Transverse colon (tissue), 4 donors: Measurements from ENCODE around the gene MAK. TPM values are rescaled to one million over a fixed set of nuclear protein-coding genes. Genes with fewer than 3 reads are reported as not detected.
"Not testable (repeated sequence)": the region's sequence is repeated elsewhere in the genome, so short reads cannot be mapped to it uniquely, and the experiment has no call there.

Experiments used
- DNase-seq: peaks from one replicate; pipeline ENCODE4 v3.0.0-alpha.2; 2019
- H3K27ac ChIP-seq, 4 donors: fragments of 200-600 bp; sonication (generic); 2 replicates each; pipeline ENCODE4 v1.5.1; 2016 to 2018; ENCODE audit warnings: inconsistent platforms in 4 of 4
- H3K27me3 ChIP-seq: fragments of 200-600 bp; sonication (generic); 2 replicates; pipeline ENCODE4 v1.5.1; 2017; ENCODE audit warnings: inconsistent platforms
- H3K36me3 ChIP-seq, 4 donors: fragments of 200-600 bp; sonication (generic); 2 replicates each; pipeline ENCODE4 v1.5.1; 2017 to 2019; ENCODE audit warnings: inconsistent platforms in 4 of 4
- H3K4me1 ChIP-seq, 4 donors: fragments of 200-600 bp; sonication (generic); 2 replicates each; pipeline ENCODE4 v1.5.1; 2017 to 2020; ENCODE audit warnings: inconsistent platforms in 4 of 4
- H3K4me3 ChIP-seq, 4 donors: fragments of 200-600 bp; sonication (generic); 1 replicate in 1 of 4; 2 replicates in 3 of 4; pipeline versions ENCODE4 v1.5.1 to v1.6.1; 2017 to 2019; ENCODE audit warnings: inconsistent platforms in 4 of 4
- H3K9me3 ChIP-seq, 2 donors: fragments of 200-600 bp; sonication (generic); 2 replicates each; pipeline ENCODE4 v1.5.1; 2017 to 2019; ENCODE audit warnings: inconsistent platforms in 2 of 2
- EP300 ChIP-seq: sonication (generic); formaldehyde crosslinking; IDR thresholded peaks from one replicate; pipeline ENCODE4 v1.6.1; 2017; ENCODE audit warnings: antibody characterized with exemption, low read depth
- POLR2A ChIP-seq: fragments of 450-650 bp; IDR thresholded peaks from one replicate; pipeline ENCODE4 v1.6.1; 2016; ENCODE audit warnings: antibody characterized with exemption, mild to moderate bottlenecking, moderate library complexity
- POLR2AphosphoS5 ChIP-seq, 3 donors: sonication (generic); formaldehyde crosslinking; IDR thresholded peaks; one replicate each; pipeline ENCODE4 v1.6.1; 2016; ENCODE audit warnings: antibody characterized with exemption in 3 of 3
- WGBS, 2 donors: methylation state at CpG; one replicate each; pipeline ENCODE4 v1.1.5; 2018; ENCODE audit warnings: low coverage in 1 of 2; 5-methylcytosine and 5-hydroxymethylcytosine counted together
- in situ Hi-C, 4 donors: fragments of 200-750 bp; cut with MboI; loops; one replicate each; pipeline versions ENCODE4 v1.15.0 to v1.15.1; 2017; ENCODE audit warnings: low sequenced_read_pairs in 3 of 4, low pct_ligation_motif_present in 1 of 4, low pct_unique_long_range_greater_than_20kb in 1 of 4
- intact Hi-C: fragments of 100-400 bp; cut with DNase I; formaldehyde crosslinking; loops from one replicate; pipeline ENCODE4 v1.15.1; 2023; ENCODE audit warnings: low total_unique reads
- total RNA-seq, 4 donors: library from RNA; depleted of rRNA; stranded (reverse); fragments of >200 nt; gene quantifications; one replicate each; pipeline ENCODE4 v1.1.0, GENCODE V29; 2016
- TF ChIP-seq, protein P1 (sequence below), 5 experiments: fragments of 200-600 bp in 3 of 5; fragments of 450-650 bp in 2 of 5; sonication (generic) in 3 of 5; IDR thresholded peaks; 1 replicate in 2 of 5; 2 replicates in 3 of 5; pipeline ENCODE4 v1.5.1; 2016 to 2017; ENCODE audit warnings: antibody characterized with exemption in 5 of 5, inconsistent platforms in 3 of 5, mild to moderate bottlenecking in 2 of 5, moderate library complexity in 1 of 5

Gene MAK
- total RNA-seq, 4 donors from 2014 or later = not detected

GRCh38 chr6:10862361-10862760, 24.0 kb upstream of the MAK start:
- DNase-seq = no peak
- Histone ChIP-seq H3K27me3 (no peaks in the 10 kb centered on the region), H3K9me3 (no peaks in the 10 kb centered on the region), H3K4me1 (no peaks in the 10 kb centered on the region), H3K36me3 (no peaks in the 10 kb centered on the region), H3K4me3 (no peak overlapping the region), H3K27ac (no peak overlapping the region)
- intact Hi-C loops (no loop called here), in situ Hi-C loops (no loop called here)
- 80 to 93% methylated on average over 1 to 4 of the region's 4 CpGs for WGBS, 2 donors
- TF ChIP-seq, protein P1, sequence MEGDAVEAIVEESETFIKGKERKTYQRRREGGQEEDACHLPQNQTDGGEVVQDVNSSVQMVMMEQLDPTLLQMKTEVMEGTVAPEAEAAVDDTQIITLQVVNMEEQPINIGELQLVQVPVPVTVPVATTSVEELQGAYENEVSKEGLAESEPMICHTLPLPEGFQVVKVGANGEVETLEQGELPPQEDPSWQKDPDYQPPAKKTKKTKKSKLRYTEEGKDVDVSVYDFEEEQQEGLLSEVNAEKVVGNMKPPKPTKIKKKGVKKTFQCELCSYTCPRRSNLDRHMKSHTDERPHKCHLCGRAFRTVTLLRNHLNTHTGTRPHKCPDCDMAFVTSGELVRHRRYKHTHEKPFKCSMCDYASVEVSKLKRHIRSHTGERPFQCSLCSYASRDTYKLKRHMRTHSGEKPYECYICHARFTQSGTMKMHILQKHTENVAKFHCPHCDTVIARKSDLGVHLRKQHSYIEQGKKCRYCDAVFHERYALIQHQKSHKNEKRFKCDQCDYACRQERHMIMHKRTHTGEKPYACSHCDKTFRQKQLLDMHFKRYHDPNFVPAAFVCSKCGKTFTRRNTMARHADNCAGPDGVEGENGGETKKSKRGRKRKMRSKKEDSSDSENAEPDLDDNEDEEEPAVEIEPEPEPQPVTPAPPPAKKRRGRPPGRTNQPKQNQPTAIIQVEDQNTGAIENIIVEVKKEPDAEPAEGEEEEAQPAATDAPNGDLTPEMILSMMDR (IDR thresholded peaks at IDR 0.05) = no peak
- no peak for TF ChIP-seq EP300
- TF ChIP-seq POLR2AphosphoS5 (IDR thresholded peaks at IDR 0.05) = no peak
- no peak for TF ChIP-seq POLR2A

DNA sequence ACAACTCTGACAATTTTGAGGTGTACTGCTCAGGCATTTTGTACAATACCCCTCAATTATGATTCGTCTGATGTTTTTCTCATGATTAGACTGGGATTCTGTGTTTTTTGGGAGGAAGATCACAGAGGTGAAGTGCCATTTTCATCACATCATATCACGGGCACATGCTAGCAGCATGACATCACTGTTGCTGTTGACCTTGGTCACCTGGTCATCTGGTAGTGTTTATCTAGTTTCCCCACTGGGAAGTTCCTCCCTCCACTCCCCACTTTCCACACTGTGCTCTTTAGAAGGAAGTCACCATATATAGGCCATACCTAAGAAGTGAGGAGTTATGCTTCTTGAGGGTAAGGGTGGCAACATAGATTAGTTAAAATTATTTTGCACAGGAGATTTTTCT, 22.7 kb upstream of the MAK start:
- H3K4me3 ChIP-seq = no peak overlapping the region
- intact Hi-C loops (no loop called here), in situ Hi-C loops (no loop called here)
- TF ChIP-seq POLR2AphosphoS5 (IDR thresholded peaks at IDR 0.05) (no peak), POLR2A (no peak)
- H3K9me3 ChIP-seq = no peaks in the 10 kb centered on the region
- no peaks in the 10 kb centered on the region for H3K36me3 ChIP-seq
- no peaks in the 10 kb centered on the region for H3K27me3 ChIP-seq
- no peak for DNase-seq
- H3K27ac ChIP-seq = no peak overlapping the region
- H3K4me1 ChIP-seq = no peaks in the 10 kb centered on the region
- WGBS, 2 donors = 69 to 80% methylated on average over 1 to 2 of the region's 2 CpGs

DNA sequence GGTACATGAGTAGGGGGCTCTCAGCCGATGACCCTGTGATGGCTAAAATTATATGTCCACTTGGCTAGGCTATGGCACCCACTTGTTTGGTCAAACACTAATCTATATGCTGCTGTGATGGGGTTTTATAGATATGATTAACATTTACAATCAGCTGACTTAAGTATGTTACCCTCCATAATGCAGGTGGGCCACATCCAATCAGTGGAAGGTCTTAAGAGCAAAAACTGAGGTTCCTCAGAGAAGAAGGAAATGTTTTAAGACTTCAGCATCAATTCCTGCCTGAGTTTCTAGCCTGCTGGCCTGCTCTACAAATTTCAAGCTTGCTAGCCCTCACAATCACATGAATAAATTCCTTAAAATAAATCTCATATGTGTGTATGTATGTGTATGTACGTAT, 18.9 kb upstream of the MAK start:
- Histone ChIP-seq H3K4me3 (no peak overlapping the region), H3K27me3 (no peaks in the 10 kb centered on the region), H3K4me1 (no peaks in the 10 kb centered on the region), H3K36me3 (no peaks in the 10 kb centered on the region), H3K9me3 (peaks cover 0 to 6% of the 10 kb centered on the region in 2 donors), H3K27ac (no peak overlapping the region)
- intact Hi-C loops = no loop called here
- WGBS, 2 donors = 88 to 100% methylated on average over 2 of the region's 2 CpGs
- in situ Hi-C loops = no loop called here
- TF ChIP-seq POLR2A (no peak), POLR2AphosphoS5 (IDR thresholded peaks at IDR 0.05) (no peak), EP300 (no peak)
- DNase-seq = no peak

GRCh38 chr6:10854922-10855632, 16.7 kb upstream of the MAK start:
- Histone ChIP-seq H3K27ac (no peak overlapping the region), H3K36me3 (no peaks in the 10 kb centered on the region), H3K9me3 (peaks cover 0 to 6% of the 10 kb centered on the region in 2 donors), H3K4me1 (no peaks in the 10 kb centered on the region), H3K27me3 (no peaks in the 10 kb centered on the region), H3K4me3 (no peak overlapping the region)
- peak; percentile 17 for DNase-seq
- TF ChIP-seq, protein P1 (IDR thresholded peaks at IDR 0.05) = no peak
- TF ChIP-seq EP300 = no peak
- in situ Hi-C loops = no loop called here
- WGBS, 2 donors = 72 to 91% methylated on average over 3 to 7 of the region's 7 CpGs
- intact Hi-C loops = no loop called here

GRCh38 chr6:10853849-10854300, 15.5 kb upstream of the MAK start:
- H3K9me3 ChIP-seq, H3K27ac ChIP-seq, H3K4me3 ChIP-seq, intact Hi-C loops, in situ Hi-C loops, H3K36me3 ChIP-seq, H3K27me3 ChIP-seq, H3K4me1 ChIP-seq, DNase-seq: not testable (repeated sequence)
- WGBS, 2 donors = 37 to 69% methylated on average over 3 to 6 of the region's 6 CpGs
